GM21423 (cell line): ENCODE results near the gene JADE2.
"Not testable (repeated sequence)": the region's sequence is repeated elsewhere in the genome, so short reads cannot be mapped to it uniquely, and the experiment has no call there.

Source experiments
- ATAC-seq: cut with Tn5 transposase; IDR thresholded peaks from one replicate; pipeline ENCODE4 v1.9.1; 2021; ENCODE audit warnings: mild to moderate bottlenecking, moderate library complexity; ENCODE audit not compliant: unreplicated experiment

JADE2 gene

DNA sequence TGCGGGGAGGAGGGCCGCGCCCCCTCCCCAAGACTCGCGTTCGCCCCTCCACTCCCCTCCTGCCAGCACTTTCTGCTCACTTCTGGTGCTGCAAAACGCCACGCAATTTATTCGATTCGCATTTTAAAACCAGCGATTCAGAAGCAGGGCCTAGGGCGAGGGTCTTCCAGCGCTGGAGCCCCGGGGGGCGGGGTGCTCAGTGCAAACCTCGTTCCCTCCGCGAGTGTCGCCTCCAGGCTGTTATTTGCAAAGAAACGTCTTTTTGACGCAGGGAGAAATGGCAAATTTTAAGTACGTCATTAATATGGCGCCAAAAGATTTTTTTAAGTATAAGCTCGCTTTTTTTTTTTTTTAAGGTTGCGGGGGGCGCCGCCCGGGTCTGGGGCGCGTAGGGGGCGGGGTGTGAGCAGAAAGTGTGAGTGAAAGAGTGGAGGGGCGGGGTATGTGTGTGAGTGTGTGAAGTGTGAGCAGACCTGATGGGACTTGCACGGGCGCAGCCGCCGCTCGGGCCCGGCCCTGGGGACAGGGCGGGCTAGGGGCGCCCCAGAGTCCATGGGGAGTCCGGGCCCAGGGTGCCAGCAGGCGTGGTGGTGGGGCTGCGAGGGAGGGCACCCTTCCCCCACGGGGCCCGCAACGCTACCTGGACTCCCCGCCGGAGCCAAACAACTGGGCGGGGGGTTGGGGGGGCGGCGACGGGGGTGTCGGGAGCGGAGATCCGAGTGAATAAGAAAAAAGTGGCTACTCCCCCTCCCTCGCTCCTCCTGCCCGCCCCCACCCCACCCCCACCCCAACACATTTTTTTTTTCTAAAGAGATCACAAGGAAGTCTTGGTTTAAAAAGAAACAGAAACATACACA, at the start of gene JADE2:
Gene JADE2 (plus strand): TSS at position 845 of the 857 bp plus-strand sequence. CDS start 10,188 bp downstream, outside the sequence.
- no peak for ATAC-seq

DNA sequence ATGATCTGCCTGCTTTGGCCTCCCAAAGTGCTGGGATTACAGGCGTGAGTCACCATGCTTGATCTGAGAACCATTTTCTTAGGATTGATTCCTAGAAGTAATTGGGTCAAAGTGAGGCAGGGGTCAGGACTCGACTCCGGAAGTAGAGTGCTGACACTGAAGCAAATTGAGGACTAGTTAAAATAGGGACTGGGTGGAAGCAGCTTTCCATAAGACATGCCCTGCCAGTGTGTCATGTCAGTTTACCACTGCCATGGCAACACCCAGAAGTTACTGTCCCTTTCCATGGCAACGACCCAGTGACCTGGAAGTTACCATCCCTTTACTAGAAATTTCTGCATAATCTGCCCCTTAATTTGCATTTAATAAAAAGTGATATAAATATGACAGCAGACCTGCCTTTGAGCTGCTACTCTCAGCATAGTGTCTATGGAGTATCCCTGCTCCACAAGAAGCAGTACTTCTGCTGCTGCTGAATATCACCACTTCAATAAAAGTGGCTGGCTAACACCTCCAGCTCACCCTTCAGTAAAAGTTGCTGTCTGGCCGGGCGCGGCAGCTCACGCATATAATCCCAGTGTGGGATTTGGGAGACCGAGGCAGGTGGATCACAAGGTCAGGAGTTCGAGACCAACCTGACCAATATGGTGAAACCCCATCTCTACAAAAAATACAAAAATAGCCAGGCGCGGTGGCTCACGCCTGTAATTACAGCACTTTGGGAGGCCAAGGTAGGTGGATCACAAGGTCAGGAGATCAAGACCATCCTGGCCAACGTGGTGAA, 47.8 kb upstream of the JADE2 start:
- ATAC-seq = no peak

DNA sequence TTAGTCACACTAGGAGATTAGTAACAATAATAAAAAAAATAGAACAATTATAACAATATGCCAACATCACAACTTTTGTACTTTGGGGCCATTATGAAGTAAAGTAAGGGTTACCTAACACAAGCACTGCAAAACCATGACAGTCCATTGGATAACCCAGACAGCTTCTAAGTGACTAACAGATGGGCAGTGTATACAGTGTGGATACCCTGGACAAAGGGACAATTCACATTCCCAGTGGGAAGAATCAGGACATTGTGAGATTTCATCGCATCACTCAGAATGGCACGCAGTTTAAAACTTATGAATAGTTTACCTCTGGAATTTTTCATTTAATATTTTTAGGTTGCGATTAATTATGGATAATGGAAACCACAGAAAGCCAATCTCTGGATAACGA, 45.6 kb upstream of the JADE2 start:
- no peak for ATAC-seq

DNA sequence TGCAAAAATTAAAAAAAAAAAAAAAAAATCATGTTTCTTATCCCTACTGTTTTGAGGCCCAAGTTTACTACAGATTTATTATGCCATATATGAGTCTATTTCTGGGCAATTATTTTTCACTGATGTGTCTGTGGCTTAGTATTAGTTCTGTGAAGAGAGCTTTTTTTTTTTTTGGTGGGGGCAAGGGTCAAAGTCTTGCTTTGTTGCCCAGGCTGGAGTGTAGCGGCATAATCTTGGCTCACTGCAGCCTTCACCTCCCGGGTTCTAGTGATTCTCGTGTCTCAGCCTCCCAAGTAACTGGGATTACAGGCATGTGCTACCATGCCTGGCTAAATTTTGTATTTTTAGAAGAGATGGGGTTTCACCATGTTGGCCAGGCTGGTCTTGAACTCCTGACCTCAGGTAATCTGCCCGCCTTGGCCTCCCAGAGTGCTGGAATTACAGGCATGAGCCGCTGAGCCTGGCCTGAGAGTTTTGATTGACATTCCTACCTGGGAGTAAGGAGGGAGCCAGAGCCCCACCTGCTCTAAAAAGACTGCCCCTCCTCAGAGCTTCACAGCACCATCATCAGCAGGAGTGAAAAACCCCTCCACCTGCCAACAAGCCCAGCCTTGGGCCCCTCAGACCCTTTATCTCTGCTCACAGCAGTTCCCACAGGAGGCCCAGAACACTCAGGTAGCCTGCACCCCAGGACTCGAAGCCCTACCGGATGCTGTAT, 36.1 kb upstream of the JADE2 start:
- ATAC-seq = no peak

DNA sequence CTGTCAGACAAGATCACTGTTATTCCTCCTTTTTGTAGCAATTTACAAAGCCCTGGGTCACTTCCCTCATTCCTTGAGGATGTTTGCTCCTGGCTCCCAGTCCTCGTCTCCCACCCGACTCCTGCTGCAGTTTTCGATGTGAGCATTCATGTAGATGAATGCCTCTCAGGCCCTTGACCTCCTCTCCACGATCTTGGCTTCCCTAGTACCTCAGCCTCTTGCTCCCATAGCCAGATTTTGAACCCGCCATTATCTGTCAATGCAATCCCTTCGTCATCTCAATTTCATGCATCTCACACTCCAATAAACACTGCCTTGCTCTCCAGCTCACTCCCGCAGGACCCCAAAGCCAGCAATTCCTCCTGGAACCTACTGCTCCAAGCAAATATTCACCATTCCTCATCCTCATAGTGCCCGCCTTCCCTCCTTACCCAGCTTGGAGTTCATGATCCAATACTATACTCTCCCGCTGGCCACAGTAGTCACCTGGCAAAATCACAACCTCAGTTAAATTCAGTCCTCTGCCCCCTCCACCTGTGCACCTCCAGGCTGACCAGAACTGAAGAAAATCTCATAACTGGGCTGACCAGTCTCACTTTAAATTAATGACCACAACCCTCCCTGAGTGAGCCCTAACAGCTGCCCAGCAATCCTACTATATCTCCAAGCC, 35.1 kb upstream of the JADE2 start:
- ATAC-seq = no peak

DNA sequence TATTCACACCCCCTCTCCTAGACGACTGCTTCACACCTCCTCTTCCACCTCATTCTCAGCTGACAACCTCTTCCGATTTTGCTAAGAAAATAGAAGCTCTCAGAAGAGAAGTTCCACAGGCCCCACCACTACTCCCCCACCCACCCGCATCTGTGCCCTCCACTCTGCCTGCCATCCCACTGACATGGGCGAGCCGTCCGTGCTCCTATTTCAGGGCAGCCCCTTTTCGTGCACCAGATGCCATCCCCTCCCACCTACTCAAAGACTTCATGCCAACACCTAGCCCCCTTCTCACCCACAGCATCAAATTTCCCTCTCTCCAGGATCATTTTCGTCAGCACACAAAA, 34.6 kb upstream of the JADE2 start:
- ATAC-seq = no peak

DNA sequence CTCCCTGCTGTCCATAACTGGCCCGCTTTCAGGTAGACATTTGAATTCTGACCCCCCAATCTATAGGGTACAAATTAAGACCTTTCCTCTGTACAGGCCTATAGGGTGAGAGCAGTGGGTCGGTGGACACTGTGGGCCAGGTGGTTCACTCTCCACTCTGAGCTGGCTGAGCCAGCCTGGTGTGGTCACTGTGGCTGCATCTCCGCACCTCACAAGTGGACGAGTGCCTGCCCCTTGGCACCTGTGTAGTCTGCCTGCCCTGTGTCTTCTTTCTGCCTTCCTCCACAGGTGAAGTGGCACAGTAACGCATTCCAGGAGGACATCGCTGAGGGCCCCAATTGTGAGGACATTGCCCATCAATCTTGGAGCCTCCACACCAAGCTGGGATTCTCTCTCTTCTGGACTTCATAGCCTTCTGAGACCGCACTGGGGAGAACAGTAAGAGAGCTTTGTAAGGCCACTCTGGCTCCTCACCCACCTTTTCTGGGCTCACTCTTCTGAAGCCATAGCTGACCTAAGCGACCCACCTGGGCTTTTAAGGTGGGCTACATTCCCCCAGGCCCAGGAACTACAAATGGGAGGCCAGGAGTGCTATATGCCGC, 33.5 kb upstream of the JADE2 start:
- ATAC-seq = no peak

DNA sequence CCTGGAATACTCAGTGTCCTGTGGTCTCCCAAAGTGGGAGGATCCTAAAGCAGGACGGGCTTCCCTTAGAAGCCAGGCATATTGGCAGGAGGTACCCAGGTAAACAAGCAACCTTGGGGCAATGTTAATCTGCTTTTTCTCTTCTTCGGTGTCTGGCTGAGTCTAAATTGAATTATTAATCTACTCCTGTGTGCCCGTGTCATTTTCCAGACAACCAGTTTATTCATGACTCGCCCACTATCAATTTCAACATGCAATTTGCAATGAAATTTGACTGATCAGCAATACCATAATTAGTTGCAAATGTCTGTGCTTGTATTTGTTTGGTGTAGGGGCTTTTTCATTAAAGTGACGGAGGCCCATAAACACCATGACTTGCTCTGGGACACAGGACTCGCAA, 32.9 kb upstream of the JADE2 start:
- ATAC-seq = no peak

DNA sequence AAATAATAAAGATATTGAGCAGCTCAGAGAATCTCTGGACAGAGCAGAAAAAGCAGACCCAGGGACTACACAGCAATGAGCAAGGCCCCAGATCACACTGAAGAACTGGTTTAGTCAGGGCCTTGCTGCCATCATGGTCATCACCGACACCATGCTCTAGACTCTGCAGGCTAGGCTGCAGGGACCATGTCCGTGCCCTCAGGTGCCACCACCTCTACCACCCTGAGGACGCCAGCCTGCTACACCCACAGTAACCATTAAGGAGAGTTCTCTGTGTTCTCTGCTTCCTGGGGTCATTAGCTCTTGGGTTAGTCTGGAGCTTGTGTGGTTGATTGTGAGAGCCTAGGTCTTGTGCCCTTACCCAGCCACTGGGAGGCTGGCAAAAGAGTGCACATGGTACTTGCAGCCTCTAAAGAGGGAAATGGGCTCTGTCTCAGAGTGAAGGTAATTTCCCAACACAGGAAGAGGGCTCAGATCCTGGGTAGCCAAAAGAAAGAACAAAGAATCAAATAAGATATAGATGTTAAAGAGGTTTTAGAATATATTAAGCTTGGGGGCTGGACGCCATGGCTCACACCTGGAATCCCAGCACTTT, 31.9 kb upstream of the JADE2 start:
- no peak for ATAC-seq

DNA sequence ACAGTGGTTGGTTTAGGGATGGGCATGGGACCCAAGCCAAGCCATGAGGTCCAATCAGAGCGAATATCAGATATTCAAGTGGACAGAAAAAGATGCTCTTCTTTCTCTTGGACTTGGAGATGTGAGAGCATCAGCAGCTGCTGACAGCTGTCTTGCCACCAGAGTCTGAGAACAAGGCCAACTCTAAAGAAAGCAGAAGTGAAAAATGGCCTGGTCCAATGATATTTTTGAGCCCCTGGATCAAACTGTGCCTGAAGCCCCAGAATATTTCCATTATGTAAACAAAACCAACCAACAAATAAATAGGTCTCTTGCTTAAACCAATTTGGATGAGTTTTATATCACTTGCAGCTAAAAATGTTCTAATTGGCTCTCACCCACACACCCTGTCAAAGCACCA, 30.7 kb upstream of the JADE2 start:
- ATAC-seq = no peak

DNA sequence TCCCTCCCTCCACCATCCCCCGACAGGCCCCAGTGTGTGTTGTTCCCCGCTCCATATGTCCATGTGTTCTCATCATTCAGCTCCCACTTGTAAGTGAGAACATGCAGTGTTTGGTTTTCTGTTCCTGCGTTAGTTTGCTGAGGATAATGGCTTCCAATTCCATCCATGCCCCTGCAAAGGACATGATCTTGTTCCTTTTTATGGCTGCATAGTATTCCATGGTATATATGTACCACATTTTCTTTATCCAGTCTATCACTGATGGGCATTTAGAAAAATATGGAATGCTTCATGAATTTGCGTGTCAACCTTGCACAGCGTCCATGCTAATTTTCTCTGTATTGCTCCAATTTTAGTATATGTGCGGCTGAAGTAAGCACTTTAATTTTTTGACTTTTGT, 25.6 kb upstream of the JADE2 start:
- not testable (repeated sequence) for ATAC-seq

DNA sequence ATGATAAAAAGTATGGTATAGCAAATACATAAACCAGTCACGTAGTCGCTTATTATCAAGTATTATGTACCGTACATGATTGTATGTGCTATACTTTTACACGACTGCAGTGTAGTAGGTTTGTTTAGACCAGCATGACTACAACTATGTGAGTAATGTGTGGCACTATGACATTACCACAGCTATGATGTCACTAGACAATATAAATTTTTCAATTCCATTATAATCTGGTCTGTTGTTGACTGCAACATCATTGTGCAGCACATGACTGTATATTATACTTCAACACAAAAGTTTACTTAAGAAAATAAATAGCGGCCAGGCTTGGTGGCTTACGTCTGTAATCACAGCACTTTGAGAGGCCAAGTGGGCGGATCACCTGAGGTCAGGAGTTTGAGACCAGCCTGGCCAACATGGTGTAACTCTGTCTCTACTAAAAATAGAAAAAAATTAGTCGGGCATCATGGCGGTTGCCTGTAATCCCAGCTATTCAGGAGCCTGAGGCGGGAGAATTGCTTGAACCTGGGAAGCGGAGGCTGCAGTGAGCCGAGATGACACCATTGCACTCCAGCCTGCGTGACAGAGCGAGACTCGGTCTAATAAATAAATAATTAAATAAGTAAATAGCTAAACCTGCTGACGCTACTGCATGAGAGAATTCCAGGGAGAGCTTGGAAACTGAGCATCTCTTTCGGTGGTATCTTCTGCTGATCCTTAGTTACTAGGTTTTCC, 24.6 kb upstream of the JADE2 start:
- ATAC-seq = no peak

DNA sequence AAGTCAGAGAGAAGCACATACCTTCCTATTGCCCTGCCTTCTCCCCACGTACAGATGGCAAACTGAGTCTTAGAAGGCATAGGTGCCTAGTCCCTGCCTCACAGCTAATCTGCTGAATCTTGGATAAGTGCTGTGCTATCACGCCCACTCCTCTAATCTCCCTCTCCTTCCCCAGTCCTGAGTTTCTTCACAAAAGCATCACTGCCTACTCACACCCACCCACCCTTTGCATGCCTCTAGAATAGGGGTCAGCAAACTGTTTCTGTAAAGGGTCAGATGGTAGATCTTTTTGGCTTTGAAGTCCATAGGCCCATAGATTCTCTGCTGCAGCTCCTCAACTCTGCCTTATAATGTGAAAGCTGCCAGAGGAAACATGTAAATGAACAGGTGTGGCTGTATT, 23.2 kb upstream of the JADE2 start:
- no peak for ATAC-seq

DNA sequence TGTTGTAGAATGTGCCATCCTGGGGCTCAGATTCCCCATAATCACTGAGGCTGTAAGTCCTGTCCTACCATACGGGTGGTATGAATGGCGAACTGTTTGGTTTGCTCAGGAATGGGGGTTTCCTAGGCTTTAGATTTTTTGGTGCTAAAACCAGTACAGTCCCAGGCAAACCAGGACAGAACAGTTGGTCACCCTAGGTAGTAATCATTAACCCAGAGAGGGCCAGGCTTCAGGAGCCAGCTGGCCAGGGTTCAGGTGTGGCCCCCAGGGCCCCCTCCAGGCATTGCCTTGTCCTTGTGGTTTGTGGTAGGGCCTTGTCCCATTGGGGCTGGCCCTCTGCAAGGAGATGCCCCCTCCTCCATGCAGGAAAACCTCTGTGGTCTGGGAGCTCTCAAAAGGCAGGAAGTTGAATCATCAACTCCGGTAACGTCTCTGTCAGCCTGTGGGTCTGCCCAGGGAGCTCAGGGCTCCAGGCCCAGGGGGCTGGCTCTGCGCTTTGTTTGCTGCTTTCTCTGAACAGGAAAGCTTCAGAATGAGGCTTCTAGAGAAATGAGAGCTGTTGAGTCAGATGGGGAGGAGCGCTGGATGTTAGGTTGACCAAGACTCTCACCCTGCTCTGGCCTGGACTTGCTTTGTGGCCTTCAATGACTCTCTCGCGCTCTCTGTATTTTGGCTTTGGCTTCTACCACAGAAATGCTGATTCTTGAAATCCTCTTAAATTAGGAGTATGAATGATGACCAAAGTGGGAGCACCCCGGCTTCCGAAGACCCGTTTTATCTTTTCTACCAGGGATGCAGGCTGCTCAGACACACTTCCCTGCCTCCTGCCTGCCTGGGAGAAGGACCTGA, 22.2 kb upstream of the JADE2 start:
- peak; percentile 82 for ATAC-seq

DNA sequence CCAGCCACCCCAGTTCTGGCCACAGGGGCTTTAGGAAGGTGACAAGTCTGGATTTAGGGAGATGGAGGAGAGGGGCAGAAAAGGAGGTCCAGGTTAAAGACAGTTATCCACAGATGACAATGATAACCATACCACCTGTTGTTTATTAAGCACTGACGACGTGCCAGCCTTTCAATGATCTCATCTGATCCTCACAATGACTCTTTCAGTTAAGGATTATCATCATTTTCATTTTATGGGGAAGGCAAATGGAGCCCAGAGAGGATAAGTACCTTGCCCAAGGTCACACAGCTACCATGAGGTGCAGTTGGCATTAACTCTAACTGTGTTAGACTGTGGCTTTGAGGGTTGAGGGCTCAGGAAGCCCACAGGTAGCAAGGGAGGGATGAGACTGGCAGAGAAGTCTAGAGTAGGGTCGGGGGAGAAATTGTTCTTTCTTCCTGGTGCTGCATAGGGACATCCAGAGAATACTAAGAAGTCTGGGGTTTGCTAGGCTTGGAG, 21.5 kb upstream of the JADE2 start:
- ATAC-seq = no peak

DNA sequence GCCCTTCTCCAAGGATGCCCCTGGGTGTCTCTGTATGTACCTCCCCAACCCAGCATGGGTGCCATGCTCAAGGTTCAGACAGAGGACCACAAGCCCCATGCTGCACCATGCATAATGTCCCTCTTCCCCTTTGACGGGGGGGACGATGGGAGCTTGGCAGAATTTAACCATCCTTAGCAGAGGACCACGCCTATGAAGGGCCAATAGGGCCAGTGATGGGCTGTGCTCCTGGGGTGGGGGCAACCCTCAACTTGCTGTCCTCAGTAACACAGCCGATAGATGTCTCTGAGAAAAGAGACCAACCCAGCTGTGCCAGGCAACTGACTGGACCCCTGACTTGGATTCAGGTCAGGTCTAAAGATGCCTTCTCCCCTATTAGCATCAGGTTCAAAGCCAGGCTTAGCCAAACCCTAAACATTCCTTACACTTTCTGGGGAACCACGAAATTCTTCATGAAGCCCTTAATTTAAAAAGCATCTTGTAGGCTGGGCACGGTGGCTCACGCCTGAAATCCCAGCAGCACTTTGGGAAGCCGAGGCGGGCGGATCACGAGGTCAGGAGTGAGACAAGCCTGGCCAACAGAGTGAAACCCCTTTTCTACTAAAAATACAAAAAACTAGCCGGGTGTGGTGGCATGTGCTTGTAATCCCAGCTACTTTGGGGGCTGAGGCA, 20.7 kb upstream of the JADE2 start:
- no peak for ATAC-seq

DNA sequence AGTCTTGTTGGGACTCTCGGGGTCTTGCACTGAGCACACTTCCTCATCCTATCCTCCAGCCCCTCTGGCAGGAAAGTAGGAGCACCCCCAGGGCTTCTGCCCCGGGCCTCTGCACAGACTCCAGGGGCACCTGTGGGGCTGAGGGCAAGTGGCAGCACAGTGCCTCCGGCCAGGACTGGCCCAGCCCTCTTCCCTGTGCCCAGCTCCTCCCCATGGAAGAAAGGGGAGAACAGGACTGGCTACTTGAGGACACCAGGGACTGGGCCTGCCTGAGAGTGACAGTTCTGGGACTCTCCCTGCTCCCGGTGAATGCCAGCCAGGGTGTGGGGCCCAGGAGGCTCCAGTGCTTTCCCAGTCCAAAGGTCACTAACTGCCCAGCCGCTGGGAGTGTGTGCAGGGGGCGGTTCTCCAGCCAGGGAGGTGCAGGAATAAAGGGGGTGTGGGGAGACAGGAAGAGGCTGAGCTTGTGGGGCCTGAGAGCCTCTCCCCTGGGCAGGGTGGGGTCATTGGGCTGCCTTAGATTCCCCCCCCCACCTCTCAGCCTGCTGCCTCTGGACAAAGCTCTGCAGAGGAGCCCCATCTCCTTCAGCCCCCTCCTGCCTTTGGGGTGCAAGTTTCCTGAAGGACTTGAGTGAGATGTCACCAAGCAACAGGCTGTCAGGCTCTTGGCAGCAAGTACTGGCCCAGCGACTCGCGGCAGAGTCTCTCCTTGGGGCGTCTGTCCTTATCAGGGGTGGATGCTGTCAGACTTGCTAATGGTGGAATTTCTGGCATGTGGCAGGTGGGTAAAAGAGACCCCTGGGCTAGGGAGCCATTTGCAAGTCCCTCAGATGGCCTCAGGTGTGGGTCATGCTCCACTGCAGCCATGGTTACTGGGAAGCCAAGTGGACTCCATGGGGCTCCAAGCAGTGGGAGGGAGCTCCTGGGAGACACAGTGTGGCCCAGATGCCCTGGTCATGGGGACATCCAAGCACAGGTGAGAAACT, 19.1 kb upstream of the JADE2 start:
- ATAC-seq = no peak
